GM19452 (cell line): ENCODE results near the gene KAZALD1.

Experiments used
- ATAC-seq: cut with Tn5 transposase; IDR thresholded peaks from one replicate; pipeline ENCODE4 v1.9.1; 2021; ENCODE audit not compliant: unreplicated experiment

KAZALD1 gene

DNA sequence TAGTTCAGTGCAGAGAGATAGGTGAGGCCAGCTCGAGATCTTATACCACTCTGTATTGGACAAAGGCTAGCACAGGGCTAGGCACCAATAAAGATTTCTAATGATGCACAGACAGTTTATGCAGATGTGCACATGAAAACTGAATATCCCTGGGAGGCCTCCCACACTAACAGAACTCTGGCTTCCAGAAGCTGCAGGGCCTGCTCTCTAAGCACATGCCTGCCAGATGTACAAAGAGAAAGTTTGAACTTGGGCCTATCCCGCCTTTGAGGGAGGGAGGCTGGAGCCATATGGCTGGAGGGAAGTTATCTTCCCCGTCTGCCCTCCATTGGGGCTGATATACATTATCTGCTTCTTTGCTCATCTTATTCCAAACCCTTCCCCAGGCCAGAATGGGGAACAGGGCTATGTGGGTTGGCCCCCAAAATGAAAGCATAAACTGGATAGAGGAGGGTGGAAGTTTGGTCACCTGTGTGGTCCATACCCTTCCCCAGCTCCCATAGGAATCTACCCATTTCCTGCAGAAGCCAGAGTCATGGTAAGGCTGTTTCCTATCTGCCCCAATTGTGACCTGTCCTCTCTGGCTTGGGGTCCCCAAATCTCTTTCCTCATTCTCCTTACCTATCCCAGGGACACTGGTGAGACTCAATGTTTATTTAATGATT is 3.8 kb downstream of the KAZALD1 start:
- no peak for ATAC-seq

DNA sequence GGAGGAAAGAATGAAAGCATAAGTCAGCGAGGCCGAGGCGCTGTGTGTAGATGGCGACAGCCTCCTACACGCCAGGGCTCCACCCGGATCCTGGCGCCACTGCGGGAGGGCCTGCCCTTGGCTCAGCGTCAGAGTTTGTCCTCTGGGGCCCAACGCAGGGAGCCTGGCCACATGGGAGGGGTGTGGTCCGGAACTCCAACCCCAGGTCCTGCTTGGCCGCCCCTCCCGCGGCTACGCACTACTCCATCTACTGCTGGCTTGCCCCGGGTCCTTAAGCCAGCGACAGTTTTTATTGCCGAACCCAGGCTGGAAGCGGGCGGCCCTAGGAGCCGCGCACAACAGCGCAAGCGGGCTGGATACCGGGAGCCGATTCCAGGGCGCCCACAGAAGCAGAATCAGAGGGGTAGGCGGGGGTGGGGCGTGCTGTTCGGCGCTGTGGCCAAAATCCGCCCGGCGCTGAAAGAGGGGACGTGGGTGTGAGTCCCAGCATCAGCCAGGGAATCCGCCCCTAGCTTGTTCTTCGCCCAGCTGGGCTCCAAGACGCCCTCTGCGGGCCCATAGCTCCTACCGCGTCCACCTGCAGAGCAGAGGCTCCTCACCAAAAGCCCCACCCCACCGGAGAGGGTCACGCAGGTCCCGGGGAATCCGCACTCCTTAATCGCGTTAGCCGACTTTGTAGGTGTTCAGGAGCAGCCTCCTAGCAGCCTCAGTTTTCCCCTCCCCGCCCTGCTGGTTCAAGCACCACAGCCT is 4.5 kb downstream of the KAZALD1 start:
- ATAC-seq, result no peak

DNA sequence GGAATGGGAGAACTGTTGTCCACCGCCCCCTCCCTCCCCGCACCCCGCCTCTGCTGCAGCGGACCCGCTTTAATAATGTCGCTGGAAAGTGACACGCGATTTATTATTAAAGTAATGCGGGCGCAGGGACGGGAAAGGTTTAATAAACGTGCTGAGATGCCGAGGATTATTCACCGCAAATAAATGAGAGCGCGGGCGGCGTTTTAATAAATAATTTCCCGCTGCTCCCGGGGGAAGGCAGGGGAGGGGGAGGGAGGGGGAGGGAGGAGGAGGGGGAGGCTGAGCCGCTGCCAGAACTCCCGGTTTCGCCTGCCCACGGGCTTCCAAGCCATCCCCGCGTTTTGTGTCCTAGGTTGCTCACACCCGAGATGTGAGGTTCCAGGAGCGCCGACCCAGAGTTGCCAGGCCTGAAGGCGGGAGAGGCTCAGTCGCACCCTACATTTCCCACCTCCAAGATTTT is 5.1 kb downstream of the KAZALD1 start:
- no peak for ATAC-seq

DNA sequence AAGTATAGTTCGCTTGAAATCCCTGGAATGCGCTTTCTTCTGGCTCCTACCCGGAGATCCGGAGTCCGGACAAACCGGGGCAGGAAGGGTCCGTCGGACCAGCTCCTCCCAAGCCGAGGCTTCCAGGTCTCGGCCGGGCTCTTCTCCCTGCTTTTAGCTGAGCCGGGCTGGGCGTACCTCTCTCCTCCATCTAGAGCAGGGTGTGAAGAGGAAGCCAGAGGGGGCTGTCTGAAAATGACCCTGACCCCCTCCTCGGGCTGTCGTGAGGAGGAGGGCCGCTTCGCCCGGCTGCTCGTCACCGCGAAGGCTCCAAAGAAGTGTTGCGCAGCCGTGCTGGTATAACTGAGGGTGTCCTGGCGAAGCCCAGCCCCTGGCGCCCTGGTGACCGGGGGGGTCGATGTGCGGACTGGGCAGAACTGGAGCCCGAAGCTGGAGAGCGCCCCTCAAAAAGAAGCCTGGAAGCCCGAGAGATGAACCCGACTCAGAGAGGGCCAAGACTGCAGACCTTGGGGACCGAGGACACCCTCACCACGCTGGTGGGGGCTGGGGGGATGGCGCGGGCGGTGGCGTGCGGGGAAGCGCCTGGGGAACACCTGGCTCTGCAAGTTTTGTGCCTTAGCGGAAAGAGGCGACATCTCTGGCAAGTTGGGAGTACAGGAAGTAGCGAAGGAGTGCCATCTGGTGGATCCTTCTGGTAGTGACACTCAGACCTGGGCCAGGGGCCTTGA is 5.7 kb downstream of the KAZALD1 start:
- ATAC-seq, result no peak

DNA sequence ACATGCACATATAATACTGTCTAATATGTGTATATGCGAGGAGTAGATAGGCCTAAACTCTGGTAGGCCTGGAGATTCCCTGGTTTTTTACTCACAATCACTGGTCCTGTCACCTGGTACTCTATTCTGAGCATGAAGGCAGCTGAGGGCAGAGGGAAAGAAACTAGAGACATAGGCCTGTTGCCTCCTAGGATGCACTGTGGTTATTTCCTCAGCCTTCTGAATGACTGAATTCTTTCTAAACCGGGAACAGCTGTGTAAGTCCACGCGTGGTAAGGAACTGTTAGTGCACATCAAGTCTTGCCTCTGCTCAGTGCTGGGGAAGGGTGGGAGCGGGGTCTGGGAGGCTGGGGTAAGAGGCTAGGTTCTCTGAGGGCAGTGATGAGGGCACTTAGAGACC is 7.7 kb downstream of the KAZALD1 start:
- ATAC-seq, result no peak

DNA sequence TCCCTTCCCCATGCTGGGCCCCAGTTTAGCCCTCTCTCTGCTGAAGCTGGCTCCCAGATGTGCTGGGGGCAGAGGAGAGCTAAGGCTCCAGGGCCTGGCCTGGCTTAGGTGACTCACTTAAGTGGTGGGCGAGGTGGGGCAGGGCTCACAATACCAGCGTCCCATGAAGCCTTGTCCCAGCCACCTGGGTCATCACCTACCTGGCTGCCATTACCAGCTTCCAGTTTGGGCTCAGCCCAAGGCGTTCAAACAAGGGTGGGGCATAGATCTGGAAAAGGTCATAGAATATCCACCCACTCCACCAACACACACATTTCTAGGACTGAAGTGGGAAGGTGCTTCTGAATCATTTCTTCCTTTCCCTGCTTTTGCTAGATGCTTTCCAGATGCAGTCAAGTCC is 8.3 kb downstream of the KAZALD1 start:
- ATAC-seq, result no peak

DNA sequence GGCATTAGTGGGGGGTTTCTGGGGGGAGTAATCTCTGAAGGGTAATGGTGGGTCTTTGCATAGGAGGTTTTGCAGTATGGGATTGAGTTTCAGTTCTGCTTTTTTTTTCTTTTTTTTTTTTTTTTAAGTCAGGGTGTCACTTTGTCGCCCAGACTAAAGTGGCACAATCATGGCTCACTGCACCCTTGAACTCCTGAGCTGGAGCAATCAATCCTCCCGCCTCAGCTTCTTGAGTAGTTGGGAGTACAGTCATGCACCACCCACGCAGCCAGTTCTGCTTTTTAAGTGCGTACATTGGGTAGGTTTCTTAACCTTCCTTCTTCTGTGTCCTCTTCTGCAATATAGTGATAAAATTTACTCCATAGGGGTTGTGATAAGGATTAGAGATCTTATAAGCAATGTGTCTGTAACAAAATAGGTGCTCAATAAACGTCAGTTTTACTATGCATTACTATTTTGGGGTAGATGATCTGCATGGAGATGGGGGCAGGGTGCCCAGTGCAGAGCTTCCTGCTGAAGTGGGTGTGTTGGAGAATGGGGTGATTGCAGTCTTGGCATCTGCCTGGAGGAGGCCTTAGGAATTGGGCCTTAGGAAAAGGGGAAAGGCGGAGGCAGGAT is 9.6 kb downstream of the KAZALD1 start:
- no peak for ATAC-seq

DNA sequence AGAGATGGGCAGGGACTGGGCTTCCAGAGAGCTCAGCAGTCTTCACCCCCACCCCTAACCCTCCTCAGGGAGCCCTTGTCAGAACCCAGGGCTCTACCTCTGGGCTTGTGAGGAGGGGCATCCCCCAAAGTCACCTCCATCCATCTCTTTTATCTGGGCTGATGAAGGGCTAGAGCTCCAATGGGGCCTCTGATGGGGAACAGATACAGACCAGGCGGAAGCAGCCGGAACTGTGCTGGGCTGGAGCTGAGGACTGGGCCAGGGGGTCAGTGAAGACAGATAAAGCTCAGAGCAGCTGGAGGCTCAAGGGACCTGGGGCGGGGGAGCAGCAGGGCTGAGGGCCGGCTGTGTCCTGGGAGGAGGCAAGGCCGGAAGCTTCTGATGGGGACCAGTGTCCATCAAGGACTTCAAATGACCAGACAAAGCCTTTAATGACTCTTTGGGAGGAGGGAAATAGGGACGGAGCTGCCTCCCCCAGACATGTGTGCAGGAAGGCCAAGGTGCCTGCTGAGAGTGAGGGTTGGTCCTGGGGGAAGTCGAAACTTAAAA is 10.2 kb downstream of the KAZALD1 start:
- ATAC-seq, result no peak

DNA sequence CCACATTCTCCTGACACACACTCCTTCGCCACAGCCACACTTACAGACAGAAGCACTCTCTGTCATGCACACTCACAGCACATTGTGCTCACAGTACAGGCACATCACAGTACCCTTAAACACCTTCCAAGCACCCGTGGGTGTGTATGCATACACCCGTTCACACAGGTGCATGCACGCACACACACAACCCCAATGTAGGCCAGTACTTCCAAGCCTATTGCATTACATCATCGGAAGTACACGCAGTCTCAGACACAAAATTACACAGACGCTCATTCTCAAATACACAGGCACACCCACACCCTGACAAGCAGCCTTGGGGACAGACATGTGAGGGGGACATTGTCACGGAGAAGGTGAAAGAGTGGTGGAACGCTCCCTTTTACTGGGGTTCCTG is 11.1 kb downstream of the KAZALD1 start:
- ATAC-seq, result no peak

DNA sequence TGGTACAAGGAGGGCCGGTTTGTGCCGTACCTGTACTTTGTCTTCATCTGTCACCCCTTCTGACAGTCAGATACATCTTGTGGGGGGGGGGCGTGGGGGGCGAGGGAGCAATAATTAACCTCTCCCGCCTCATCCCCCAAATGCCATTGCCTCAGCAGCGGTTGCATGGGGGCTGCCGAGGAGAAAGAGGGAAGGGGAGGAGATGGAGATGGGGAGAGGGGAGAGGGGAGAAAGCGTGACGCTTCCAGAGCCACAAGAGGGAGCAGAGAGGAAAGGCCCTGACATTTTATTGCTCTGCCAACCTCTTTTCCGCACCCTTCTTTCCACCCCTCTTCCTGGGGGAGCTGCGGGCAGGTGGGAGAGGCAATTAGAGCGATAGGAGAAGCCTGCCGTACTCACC is 11.8 kb downstream of the KAZALD1 start:
- ATAC-seq, result no peak

DNA sequence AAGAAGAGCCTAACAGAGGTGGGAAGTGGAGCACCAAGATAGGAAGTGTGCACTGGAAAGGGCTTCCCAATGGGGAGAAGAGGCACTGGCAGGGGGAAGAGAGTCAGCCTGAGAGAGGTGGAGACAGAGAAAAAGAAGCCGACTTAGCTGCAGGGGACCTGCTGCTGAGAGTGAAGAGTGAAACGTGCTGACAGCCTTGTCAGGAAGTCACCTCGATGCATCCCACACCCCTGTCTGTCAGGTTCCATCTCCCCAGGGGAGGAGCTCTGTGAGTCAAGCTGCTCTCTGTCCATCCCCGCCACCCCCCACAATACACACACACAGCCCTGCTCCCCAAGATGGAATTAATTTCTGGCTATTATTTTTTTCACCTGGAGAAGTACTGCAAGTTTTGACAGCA is 14.0 kb downstream of the KAZALD1 start:
- no peak for ATAC-seq

DNA sequence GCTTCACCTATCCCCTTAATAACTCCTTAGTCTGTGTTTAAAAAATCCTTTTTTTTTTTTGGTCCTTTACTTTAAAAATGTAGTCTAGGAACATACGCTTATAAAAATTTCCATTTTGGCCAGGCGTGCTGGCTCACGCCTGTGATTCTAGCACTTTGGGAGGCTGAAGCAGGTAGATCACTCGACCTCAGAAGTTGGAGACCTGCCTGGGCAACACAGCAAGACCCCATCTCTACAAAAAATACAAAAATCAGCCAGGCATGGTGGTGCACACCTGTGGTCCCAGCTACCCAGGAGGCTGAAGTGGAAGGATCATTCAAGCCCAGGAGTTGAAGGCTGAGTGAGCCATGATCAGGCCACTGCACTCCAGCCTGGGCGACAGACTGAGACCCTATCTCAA is 14.8 kb downstream of the KAZALD1 start:
- no peak for ATAC-seq

DNA sequence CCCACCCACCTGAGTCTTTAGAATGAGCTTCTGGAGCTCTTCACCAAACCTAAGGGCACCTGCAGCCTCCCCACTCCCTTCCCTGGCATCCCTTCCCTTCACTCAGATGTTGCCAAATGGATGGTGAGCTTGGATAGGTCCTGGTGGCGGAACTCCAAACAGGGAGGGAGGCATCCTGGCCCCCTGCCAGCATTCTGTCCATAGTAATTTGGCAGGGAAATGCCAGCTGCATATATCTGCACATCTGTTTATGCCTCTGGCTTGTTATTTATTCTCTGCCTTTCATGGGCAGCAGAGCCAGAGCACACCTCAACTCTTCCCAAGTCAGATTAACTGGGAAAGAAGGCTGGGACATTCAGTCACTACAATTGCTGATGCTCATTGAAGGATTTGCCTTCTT is 18.1 kb downstream of the KAZALD1 start:
- ATAC-seq, result no peak

DNA sequence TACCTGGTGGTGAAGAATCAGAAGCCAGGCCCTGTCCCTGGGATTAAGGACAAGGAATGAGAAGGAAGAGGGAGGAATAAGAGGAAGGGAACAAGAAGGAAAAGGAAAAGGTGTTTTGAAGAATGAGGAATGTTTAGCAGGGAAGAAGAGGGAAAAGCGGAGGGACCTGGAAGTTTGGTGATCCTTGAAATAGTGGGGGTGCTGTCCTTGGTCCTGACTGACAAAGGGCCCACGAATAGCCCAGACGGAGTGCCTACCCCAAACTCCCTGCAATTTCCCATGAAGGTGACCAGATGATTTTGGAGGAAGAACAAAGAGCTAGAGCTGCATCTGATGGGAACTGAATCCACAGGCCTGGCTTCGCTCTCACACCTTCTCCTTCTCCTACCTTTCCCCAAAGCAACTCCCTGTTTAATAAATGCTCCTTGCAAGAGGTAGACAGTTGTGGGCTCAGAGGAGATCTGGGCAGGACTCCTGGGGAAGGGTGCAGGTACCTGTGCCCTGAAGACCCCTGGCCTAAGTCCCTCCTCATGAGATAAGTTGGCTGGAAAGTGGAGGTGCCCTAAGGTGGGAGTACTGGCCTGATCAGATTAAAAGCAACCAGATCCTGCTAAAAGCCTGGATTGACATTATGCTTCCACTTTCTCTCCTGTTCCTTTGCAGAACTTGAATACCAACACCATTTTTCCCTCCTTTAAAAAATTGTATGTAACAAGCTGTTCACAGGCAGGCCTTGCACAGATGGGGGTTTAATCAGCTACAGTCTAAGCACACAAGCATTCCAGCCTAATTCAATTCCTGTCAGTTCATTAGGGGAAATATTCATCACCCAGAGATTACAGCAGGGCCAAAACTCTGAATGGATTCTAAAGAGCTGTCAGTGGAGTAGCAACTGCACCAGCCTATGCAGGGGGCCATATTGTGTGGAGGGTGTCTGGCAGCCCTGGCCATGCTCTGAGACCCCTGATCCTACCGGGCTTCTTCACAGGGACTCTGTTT is 19.4 kb downstream of the KAZALD1 start:
- ATAC-seq, result no peak

DNA sequence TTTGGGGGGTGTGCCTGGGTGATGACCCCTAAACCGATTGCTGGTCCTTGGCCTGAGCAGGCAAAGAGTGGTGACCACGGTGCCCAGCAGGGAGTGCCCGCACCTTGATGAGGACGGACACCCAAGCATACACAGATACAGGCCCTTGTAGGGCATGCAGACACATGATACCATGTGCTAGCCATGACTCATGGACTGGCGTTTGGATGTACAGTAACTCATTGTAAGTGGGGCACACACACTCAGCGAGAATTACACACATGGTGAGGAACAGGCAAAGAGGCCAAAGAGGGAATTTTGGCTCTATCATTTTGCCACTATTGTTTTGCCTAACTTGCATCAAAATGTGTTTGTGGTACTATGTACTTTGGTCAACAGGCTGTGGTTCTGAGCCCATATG is 24.1 kb downstream of the KAZALD1 start:
- no peak for ATAC-seq

DNA sequence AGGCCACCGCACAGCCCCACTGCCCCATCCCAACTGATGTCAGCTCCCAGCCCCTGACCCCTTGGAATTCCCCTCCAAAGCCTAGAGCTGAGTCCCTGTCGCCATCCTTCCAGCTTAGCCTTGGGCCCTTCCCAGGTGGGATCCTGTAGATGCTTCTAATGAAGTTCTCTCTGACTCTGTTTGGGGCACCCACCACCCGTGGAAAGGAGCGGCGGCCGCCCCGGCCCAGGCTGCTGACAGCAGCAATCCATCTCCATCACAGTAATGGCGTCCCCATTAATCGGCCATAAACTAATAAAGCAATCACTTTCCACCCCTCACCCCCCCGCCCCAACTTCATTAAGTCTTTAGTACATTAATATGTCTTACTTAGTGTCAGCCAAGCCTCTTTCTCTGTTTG is 25.6 kb downstream of the KAZALD1 start:
- no peak for ATAC-seq

DNA sequence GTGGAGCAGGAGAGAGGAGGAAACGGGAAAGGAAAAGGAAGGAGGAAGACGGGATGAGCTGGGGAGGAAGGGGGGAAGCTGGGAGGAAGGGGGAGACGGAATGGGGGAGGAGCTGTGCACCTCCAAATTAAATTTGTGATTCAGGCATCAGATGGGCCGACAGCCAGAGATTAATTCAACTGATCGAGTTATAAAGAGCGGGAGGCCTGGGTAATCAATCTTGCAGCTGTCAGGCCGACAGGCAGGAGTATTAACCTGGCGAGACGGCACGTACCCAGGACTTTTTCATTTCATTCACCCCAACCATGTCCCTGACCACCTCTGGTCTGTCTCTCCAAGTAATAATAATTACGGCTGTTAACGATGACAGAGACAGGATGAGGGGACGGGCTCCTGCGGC is 26.2 kb downstream of the KAZALD1 start:
- ATAC-seq, result no peak

DNA sequence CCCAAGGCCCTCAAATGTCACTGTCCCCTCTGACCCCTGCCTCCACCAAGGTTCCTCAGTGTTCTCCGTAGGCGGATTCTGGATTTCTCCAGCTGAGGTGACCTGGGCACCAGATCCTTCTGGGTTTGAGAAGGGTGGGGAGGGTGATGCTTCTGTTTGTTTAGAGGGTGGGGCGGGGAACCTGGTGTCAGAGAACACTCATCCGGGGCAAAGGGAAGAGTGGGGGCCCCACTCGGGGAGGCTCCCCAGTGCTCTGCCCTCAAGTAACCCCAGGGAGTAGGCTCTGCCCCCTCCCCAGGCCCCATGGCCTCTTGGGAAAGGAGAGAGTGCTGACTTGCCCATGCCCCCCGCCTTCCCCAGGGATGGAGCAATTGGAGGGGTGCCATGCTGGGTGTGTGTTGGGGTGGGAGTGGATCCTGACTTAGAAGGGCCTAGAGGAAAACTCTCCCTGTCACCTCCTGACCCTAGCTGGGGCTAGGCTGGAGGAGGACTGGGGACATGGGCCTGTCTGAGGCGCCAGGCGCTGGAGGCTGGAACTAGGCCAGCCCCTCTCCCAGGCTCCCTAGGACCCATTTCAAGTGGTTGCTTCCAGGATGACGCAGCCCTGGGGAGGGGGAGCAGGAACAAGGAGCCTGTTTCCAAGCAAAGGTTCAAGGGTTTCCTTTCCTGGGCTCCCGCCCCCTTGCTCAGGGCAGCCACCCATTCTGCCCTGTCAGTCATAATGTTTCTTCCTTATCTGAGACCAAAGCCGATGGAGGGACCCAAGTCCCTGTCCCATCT is 27.9 kb downstream of the KAZALD1 start:
- no peak for ATAC-seq

DNA sequence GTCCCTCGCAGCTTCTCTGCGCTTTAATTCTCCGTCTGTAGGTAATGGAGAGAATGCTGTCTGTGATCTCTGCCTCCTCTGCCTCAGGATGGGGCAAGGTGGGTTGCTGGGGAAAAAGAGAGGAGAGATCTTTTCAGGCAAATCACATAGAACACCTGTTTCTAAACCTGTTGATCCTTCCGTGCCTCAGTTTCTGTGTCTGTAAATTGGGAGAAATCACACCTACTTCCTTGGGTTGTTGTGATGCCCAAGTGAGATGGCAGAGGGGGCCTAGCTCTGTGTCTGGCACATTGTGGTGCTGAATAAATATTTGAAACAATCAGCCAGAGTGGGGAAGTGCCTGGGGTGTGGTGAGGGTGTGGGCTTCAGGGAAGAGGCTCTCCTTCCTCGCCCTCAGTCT is 28.8 kb downstream of the KAZALD1 start:
- ATAC-seq, result no peak
